SK-N-SH treated with all-trans-retinoic acid at 6 μM for 48 hours (cell line): ENCODE measurements around the gene QSOX2.

Source experiments
- TCF4 ChIP-seq: fragments of 250-450 bp; sonication (Bioruptor Pico); IDR thresholded peaks from 2 replicates; pipeline ENCODE4 v1.8.0; 2021; ENCODE audit warnings: mild to moderate bottlenecking, moderate library complexity, borderline replicate concordance
- TSHZ2 ChIP-seq: fragments of 250-450 bp; sonication (Bioruptor Pico); IDR thresholded peaks from 2 replicates; pipeline ENCODE4 v1.5.0; 2020; ENCODE audit warnings: mild to moderate bottlenecking, moderate library complexity
- ZFP30 ChIP-seq: fragments of 450-650 bp; formaldehyde crosslinking; IDR thresholded peaks from 2 replicates; pipeline ENCODE4 v1.5.0; 2022; ENCODE audit warnings: mild to moderate bottlenecking, moderate library complexity
- ZNF8 ChIP-seq: fragments of 450-650 bp; formaldehyde crosslinking; IDR thresholded peaks from 2 replicates; pipeline ENCODE4 v1.5.0; 2020; ENCODE audit warnings: mild to moderate bottlenecking, moderate library complexity

DNA sequence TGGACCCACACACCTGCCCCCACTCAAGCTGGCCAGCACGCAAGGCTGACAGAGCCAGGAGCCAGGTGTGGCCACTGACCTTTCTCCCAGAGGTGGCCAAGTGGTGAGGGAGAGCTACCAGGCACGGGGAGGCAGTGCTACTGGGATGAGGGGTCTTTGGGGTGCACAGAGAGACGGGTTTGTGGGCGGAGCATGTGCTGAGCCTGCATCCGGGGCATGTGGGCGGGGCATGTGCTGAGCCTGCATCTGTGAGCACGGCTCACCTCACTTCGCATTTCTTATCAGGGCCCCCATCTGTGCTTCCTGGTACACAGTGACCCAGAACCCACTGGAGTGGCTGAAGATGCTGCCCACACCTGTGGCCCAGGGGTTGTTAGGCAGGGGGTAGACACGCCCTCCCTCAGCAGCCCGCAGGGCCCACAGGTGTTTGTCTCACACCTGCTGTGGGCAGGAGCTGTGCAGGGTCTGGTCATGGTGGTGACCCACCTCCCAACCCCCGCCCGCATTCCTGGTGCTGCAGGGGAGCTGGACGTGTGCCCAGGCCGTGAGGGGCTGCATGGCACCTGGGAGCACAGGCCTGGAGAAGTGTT, 36.8 kb upstream of the QSOX2 start:
- TF ChIP-seq ZFP30 (CRISPR knock-in tag) = no peak
- no peak for TF ChIP-seq TSHZ2
- TF ChIP-seq ZNF8 (CRISPR knock-in tag) = no peak
- no peak for TF ChIP-seq TCF4
